GM12801 (cell line): ENCODE measurements around the gene MEIS2.

ENCODE experiments used
- TF ChIP-seq, protein P1 (sequence below): IDR thresholded peaks from one replicate; pipeline ENCODE4 v1.5.1; 2011; ENCODE audit warnings: control low read depth; ENCODE audit not compliant: insufficient read length; ENCODE audit errors: extremely low read depth

Gene MEIS2

GRCh38 chr15:36897834-36898233, 202.5 kb downstream of the MEIS2 start:
- TF ChIP-seq, protein P1, sequence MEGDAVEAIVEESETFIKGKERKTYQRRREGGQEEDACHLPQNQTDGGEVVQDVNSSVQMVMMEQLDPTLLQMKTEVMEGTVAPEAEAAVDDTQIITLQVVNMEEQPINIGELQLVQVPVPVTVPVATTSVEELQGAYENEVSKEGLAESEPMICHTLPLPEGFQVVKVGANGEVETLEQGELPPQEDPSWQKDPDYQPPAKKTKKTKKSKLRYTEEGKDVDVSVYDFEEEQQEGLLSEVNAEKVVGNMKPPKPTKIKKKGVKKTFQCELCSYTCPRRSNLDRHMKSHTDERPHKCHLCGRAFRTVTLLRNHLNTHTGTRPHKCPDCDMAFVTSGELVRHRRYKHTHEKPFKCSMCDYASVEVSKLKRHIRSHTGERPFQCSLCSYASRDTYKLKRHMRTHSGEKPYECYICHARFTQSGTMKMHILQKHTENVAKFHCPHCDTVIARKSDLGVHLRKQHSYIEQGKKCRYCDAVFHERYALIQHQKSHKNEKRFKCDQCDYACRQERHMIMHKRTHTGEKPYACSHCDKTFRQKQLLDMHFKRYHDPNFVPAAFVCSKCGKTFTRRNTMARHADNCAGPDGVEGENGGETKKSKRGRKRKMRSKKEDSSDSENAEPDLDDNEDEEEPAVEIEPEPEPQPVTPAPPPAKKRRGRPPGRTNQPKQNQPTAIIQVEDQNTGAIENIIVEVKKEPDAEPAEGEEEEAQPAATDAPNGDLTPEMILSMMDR, result no peak

GRCh38 chr15:36896949-36897348, 203.4 kb downstream of the MEIS2 start:
- TF ChIP-seq, protein P1, result no peak

GRCh38 chr15:36894075-36894474, 206.3 kb downstream of the MEIS2 start:
- TF ChIP-seq, protein P1, result no peak

DNA sequence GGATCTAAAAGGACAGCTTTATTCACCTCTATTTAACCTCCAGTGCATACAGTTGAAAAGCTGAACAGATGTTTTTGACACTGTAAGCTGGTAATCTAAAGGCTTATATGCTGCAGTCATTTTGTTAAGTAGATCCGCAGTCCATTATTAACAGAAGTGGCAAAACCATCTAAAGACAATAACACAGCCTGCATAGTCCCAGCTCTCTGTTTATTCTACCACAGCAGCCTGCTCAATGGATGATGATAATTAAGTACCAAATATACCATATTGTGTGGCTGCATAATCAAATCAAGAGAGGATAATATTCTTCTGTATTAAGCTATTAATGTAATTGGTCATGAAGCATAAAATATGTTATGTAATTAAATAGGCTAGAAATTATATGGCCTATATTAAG, 207.1 kb downstream of the MEIS2 start:
- TF ChIP-seq, protein P1, result no peak

DNA sequence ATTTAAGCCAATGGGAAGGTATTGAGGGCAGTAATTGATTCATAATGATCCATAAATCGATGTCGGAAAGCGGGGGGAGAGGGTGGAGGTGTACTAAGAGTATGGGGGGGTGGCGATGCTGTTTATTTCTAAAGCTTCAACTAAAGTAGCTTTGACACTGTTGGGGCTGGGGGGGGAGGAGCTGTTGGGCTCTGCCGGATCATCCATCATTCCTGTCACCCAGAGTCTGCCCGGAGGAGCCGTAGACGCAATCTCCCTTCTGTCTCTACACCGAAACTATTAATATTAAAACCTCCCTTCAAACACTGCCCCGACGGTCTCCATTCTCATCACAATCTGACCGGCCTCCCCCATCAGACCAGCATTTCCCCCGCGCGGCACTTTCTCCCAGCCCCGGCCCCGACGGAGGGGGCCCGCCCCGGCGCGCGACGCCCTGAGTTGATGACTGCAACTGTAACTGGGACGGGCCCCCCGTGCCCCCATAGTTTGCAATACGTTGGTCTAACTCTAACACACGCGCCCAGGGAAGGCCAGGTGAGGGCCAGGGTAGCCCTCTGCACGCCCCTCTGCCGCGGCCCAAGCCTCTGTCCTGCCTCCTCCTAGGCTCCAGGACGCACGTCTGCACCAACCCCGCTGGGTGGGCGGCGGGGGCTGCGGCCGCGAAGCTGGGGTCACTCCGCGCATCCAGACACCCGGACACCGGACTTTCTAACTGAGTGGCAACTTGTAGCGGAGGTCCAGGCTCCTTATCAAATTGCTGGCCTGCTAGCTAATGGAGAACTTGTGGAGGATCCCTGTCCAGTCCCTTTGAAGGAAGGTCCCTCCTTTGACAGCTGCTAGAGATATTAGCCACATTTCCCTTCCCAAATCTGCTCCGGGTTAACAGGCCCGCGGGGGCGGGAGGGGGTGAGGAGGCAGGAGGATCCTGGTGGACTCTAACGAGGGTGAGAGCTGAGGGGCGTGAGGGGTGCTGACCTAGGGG, 212.0 kb downstream of the MEIS2 start:
- TF ChIP-seq, protein P1, result no peak

DNA sequence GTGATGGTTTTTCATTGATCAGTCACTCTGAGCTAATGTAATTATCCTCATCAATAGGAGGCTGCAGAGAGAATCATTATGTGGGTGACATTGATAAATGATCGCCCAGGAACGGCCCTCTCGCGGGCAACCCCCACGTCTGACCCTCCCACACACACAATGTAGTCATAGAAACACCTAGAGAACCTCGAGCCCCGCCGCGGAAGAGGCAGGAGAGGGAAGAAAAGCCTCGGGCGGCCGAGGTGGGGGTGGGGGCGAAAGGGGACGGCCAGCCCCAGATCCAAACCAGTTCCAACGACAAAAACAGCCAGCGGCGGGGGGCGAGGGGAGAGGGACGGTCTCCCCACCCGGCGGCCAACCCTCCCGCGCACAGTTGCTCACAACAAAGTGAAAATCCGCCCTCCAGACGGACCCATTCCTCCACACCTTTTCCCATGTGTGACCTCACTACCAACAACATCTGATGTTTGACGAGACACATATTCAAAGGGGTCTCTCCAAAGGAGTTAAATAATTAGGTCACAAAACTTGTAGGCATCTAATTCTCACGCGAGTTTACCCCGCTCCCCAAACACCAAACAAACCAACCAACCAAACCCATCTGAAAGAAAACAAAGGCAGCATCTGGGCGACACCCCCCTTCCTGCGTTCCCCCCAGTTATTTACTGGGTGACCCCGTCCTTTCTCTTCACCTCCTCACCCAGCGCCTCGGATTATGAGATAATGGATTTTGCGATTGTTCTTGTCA, 213.0 kb downstream of the MEIS2 start:
- TF ChIP-seq, protein P1, result no peak

DNA sequence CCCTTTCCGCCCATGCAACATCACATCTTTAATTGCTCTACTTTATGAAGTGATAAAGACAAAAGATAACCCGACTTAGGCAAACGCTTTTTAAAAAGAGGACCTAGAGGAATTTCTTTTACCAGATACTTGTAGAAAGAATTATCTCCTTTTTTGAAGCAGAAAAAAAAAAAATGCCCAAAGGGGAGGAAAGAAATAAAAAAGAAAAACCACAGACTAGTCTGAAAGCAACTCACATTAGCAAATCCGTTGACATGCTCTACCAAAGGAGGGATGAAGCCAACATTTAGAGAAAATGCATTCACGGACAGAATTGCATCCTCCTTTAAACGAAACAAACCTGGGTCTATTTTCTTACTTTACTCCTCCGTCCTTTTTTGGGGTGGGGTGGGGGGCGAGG, 213.6 kb downstream of the MEIS2 start:
- TF ChIP-seq, protein P1, result no peak
